KG1 (cell line): ENCODE results near the gene GALNT9.

Experiments used
- DNase-seq: peaks from one replicate; lab custom pipeline; 2025; lab: John Stamatoyannopoulos, UW

GALNT9 gene

DNA sequence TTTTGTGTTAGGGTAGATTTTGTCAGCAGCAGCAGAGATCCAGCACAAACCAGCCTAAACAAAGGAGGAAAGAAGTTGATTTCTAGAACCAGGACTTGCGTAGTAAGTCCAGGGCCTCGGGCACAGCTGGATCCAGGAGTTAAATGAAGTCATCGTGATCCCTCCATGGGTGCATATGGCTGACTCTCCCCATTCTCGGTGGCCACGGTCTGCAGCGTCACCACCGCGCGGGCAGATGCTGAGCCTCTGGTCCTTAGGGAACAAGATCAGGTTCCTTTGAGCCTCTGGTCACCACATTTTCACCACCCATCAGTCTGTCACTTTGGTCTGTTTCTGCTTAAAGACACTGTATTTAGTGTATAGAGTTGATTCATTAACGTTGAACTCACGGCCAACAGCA lies 14.8 kb upstream of the GALNT9 start:
- DNase-seq = no peak

DNA sequence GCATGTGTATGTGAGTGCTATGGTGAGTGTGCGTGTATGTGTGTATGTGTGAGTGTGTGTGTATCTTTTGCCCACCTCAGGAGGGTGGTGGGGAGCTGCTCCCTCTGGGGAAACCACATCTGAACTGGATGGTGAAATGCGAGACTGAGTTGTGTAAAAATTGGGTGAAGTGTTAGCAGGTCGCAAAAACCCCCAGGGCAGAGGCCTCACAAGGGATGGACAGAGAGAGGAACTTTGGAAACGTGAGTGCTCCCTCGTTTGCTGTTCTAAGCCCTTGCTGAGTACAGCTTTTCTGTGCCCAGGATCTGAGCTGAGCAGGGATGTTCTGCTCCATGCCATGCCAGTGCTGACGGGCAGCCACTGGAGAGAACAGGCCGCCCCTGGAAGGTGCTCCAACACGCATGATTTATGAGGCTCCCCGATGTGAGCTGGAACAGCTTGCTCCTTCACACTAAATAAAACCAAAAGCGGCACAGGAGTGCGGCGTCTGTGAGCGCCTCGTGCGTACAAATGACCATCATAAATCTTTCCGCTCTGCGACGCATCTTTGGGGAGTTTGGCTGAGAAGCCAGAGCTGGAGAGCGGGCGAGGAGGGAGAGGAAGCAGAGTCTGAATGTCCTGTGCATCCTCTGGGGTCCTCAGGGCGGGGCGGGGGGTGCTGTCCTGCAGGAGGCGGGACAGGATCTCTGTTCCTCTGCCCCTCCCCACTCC lies 14.1 kb upstream of the GALNT9 start:
- DNase-seq = no peak

DNA sequence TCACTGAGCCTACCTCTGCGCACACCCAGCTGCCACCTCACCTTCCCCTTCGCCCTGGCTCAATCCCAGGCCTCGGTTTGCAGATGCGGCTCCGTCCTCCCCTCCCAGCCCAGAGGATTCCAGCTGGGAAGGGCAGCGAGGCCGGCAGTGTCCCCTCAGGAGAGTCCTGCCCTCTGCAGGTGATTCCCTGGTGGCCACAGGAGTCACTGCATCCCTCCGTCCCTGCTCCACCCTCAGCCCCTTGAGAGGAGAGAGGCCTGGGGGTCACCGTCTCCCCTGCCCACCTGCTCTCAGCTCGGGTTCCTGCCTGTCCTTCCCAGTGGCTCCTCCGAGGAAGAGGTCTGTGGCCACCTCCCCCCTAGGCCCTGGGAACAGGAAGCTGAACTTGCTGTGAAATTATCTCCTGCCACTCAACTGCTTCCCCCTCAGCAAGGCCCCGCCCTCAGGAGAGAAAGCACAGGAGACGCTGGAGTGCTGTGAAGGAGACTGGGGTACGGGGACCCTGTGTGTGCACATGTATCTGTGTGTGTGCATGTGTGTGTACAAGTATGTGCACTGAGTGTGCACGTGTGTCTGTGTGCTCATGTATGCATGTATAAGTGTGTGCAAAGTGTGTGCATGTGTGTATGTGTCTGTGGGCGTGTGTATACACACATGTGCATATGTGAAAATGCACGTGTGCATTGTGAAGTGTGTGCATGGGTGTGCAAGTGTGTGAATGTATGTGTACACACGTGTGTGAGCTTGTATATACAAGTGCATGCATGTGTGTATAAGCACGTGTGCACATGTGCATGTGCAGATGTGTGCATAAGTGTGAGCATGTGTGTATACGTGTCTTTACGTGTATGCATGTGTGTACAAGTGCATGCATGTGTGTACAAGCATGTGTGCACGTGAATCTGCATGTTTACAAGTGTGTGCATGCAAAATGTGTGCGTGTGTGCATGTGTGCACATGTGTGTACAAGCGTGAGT lies 13.2 kb upstream of the GALNT9 start:
- no peak for DNase-seq

DNA sequence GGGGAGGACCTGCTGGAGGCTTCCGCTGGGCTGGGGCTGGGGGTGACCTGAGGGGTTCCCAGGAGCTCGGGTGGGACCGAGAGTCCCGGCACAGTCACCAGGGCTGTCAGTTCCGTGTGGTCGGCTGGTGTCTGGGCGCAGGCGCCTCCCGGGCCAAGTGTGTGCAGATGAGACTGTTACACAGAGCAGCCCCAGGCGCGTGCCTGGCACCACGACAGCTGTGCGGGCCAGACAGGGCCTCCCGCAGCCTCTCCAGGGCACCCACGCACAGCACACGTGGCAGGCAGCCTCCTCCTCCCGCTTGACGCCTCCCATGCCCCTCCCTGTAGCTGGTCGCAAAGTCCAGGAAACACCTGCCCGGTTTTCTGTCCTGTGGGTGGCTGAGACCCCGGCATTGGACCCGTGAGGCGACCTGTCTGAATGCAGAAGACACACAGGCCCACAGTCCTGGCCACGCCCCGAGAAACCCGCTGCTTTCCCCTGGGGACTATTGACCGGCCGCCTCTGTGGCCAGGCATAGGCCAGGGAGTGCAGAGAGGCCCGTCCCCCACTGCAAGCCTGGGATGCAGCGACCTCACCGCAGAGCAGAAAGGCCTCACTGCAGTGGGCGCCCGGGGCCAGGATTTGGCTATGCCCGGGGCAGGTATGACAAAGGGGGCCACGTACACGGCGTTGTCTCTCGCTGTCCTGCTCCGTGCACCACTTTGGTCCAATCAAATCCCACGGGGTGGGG lies 12.1 kb upstream of the GALNT9 start:
- DNase-seq = no peak

DNA sequence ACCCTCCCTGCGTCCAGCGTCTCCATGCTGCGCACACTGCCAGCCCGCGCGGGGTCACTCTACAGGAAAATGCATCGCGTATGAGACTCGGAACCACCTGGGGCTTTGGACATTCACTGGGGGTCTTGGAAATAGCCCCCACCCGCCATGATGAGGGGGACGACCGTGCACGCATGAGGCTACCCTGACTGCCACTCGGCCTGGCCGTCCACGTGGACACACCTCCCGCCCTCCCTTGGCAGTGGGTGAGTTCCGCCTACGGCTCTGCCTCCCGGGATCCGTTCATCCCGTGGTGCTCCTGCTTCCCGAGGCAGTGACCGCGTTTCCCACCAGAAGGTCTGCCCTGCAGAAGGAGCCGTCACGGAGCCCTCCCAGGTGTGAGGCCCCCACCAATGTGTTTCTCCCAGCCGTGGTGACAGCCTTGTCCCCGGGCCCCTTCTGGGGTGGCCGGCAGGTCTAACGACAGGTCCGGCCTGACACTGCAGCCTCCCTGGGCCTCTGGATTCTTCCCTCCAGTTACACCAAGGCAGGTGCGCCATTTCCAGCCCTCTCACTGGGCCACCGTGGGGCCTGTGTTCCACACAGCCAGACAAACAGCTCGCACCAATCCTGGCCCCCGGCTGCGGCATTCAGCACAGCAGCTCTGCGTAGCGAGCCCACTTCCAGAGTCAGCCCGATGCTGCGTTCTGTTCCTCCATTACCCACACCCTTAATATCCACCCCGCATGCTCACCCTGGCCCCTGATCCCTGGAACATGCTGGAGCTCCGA lies 11.1 kb upstream of the GALNT9 start:
- no peak for DNase-seq

DNA sequence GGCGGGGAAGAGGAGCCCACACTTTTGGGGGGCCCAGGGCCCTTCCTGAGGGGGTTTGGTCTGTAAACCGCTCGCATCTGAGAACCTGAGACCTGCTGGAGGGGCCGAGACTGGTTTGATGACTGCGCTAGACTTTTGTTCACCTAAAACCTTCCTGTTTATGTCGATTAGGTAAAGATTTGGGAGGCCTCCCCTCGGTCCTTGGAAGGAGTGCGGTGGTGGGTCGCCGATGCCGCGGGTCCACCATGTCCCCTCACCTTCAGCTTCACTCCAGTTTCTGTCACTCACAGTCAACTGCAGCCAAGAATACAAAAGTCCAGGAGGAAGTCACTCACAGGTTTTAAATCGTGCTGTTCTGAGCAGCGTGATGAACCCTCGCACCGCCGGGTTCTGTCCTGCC lies 10.5 kb upstream of the GALNT9 start:
- no peak for DNase-seq

DNA sequence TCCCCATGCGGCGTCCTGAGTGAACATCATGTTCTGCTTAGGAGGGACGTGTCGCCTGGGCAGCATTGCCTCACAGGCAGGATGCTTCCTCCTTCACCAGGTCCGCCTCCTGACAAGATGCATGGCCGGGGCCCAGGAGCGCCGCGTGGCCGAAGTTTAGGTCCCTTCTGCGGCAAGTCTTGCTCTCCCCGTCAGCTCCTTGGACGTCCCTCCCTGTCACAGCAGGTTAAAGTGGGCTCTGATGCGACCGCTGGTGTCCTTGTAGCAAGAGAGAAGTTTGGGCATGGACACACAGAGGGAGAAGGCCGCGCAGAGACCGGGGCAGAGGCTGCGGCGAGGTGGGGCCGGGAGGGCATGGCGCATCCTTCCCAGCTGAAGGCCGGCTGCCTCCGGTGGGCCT lies 9.4 kb upstream of the GALNT9 start:
- no peak for DNase-seq

DNA sequence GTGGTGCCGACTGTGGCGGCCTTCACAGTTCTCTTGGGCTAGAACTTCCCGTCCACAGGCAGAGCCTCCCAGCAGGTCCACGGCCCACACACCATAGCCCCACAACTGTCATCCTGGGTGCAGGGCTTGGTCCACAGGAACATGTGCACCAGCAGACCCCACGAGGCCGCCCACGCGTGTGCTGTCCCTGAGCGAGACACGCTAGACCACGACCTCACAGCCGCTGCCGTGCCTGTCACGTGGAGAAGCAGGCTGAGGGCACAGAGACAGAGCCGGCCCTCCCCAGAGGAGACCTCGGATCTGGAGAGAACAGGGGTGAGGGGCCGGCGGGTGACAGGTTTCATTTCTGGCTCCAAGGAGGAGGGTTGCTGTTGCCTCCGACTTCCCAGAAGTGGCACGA lies 8.9 kb upstream of the GALNT9 start:
- DNase-seq = no peak

DNA sequence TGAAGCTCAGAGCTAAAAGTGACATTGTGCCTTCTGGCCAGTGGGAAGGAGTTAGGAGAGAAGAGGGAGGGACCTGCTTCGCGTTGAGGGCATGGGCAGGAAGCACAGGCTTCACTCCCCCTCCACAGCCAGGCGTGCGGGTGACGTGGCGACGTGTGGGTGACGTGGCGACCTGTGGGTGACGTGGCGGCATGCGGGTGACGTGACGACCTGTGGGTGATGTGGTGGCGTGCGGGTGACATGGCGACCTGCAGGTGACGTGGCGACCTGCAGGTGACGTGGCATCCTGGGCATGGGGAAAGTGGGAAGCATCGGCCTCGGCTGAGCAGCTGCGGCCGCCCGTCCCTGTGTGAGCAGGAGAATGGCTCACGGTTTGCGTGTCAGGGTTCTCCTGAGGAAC lies 8.2 kb upstream of the GALNT9 start:
- no peak for DNase-seq

DNA sequence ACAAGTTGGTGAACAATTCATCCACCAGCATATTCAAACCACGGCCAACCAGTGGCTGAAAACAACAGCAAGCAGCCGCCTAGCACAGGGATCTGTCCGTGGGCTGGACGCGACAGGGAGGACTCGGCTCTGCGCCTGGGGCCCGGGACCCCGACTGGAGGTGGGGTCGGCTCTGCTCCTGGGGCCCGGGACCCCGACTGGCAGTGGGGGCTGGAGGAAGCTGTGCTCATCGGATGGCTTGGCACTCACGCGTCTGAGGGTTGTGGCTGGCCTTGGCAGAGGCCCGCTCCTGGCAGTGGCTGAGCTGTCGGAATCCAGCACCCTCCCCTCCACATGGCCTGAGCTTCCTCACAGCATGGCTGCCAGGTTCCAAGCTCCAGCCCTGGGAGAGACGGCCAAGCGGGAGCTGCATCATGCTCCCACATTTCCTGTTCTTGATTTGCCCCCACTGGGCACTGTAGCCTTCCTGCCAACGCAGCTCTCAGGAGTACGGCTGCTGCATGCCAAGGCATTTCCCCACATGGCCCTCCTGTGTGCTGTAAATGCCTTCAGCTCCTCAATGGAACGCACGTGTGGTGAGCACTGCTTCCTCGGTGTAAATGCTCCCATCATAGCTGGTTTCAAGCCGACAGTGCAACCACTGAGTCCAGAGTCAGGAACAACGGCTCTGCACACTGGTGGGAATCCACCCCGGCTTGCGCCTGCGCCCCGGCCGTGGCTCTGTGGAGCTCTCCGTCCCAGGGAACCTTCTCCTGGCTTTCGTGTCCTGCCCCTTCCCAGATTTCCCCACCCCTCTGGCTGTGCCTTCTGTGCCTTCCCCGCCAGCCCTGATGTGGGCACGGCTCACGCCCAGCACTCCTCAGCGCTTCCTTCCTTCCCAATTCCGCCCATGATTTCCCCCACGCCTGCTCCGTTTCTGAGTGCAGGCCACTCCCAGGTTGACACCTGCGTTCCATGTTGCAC lies 7.3 kb upstream of the GALNT9 start:
- no peak for DNase-seq

DNA sequence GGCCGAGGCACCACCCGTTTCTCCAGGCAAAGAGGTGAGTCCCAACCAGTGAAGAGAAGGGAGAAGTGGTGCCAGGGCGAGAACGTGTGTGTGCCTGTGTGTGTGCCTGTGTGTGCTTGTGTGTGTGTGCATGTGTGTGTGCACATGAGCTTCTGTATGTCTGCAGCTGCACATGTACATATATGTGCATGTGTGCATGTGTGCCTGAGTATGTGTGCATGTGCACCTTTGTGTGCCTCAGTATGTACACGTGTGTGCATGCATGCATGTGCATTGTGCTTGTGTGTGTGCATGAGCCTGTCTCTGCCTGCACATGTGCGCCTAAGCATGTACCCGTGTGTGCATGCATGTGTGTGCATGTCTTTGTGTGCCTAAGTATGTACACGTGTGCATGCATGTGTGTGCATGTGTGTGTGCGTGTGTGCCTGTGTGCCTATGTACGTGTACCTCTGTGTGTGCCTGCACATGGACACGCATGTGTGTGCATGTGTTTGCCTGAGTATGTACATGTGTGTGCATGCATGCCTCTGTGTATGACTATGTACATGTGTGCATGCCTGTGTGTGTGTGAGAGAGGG lies 5.9 kb upstream of the GALNT9 start:
- no peak for DNase-seq

DNA sequence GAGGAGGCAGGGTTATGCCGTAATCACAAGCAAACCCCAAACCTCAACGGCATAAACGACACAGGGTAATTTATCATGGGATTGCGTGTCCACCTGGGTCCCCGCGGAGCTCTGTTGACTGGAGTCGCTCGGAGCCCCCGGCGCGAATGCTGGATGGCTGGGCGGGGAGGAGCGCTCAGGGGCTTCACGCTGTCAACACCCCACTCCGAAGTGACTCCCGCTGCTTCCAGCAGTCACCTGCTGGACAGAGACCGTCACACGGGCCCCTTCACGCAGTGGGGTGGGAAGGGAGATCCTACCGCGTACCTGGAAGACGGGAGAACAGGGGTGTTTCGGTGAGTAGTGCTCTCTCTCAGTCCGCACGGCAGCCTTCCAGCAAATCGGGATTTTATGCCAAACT lies 4.4 kb upstream of the GALNT9 start:
- DNase-seq = no peak

DNA sequence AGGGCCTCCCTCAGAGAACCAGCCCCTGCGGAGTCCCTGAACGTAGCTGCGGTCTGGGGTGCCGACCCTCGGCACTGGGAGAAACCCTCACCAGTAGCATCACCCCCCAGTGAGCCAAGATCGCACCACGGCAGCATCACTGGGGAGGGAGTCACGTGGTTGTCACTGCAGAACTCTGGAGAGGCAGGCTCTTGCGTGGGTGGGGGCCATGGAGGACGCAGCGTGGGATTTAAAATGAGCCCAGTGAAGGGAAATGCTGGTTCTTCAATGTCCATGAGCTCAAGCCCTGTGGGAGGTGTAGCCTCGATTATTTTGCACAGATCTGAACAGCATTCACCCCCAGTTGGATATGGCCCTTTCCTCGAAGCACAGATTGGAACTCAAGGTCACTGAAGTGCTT lies 3.9 kb upstream of the GALNT9 start:
- DNase-seq = no peak

DNA sequence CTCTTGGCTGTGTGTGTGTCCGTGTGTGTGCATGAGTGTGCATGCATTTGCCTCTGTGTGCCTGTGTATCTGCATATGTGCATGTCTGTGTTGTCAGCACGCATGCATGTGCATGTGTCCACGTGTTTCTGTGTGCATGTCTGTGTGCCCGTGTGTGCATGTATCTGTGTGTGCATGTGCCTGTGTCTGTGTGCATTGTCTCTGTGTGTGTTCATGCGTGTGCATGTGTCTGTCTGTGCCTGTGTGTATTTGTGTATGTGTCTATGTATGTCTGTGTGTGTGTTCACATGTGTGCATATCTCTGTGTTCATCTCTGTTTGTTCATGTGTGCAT lies 1.1 kb upstream of the GALNT9 start:
- no peak for DNase-seq

DNA sequence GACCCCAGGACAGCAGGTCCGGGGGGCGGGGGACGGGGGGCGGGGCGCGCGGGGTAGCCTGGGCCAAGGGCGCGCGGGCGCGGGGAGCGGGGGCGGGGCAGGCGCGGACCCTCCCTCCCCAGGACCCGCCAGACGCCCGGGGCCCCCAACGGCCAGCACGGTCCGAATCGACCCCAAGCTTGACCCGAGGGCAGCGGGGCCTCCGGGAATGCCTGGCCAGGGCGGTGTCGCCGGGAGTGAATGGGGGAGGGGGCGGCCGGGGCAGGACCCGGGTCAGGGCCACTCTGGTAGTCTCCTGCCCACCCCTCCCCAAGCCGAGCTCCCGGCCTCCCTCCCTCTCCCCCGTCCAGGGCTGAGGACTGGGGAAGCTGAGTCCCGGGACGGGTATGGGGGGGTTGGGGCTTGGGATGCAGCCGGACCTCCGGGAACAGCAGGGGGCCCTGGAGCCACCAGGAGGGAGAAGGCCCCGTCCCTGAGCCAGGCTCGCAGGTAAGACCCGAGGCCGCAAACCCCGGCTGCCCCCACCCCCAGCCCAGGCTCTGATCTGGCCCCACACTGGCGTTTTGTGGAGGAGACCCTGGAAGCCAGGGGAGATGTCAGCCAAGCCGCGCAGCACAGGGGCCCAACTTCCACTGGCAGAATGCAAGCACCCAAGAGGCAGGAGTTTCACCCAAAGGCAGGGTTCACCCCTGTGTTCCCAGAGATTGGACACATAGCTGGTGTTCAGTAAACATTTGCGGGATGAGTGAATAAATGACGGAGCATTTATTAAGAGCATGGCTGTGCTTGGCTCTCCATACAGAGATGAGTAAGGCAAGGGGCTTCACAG lies 545 bp upstream of the GALNT9 start:
- no peak for DNase-seq

DNA sequence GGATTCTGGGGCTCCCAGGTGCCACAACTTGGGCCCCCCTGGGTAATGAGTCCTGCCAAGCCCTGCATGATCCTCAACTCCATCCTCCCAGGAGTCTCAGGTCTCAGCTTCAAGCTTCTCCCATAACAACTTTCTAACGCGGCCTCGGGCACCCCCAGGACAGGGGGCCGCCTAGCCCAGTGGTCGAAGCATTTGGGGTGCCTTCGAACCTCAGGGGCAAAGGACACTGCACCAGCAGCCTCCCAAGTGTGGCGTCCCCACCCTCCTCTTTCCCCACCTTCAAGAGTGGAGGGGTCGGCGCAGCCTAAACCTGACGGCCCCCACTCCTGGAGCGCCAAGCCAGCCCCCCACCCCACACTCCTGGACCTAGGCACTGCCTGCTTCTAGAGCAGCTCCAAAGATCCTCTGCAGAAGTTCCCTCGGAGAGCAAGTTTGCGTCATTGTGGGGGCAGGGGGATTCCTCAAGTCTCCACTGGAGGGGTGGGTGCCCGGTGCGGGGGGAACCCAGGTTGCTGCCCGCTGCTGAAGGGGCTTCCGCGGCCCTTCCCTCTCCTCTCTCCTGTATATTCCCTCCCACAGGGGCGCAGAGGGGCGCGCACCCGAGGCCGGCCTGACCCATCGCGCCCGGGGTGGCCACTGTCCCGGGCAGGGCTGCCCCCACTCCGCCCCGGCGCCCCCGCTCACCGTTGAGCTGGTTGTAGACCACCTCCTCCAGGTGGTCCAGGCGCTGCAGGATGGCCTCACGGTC lies 933 bp downstream of the GALNT9 start:
- no peak for DNase-seq

DNA sequence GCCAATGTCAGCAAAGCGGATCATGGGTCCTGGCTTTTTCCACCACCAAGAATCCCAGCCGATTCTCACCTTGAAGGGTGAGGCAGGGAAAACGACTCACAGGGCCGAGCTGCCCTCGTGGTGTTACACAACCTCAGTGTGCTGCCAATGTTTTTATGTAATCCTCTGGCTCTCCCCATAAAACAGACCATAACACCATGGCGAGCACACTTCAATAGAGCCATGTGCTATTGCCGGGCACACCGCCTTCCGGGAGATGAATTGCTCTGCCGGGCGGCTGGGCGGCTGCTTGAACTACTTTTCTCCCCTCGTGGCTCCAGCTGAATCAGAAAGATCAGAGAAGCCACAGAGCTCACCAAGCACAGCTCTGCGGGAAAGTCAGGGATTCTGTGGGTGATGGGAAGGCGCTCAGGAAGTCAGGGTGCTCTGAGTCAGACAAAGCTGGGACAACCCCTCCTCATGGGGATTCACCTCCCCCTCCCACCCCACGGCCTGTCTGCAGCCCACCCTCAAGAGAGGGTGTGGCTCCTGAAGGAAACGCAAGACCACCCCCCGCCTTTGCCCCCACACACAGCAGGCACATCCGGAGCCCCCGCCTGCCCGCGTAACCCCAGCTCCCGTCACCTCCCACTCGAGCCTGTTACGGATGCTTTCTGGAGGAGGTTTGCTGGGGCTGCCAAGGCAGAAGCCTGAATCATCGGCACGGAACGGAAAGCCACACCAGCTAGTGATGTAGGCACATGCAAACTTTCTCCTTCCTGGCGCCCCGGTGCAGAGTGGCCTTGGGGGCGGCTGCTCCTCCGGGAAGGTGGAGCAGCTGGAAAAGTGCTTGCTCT lies 1.8 kb downstream of the GALNT9 start:
- no peak for DNase-seq

DNA sequence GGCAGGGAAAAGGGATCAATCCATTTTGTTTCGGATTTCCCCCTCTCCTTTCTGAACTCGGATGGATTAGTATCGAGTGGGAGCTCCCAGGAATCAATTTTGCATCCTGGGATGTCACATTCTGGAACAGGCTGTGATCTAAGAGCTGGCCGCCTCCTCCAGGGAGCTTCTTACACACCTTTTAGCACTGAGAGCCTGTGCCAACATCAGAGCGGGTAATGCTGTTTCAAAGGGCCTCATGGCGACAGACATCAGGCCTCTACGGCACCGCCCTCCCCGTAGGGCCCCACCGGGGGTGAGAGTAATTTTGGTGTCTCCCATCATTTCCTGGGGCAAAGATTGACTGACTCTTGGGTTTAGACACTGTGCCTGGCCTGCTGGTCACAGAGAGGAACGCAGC lies 2.7 kb downstream of the GALNT9 start:
- no peak for DNase-seq
